Mesenteric fat pad (tissue), 1 donor: Measurements from ENCODE around the gene PTTG1IP. TPM values are rescaled to one million over a fixed set of nuclear protein-coding genes. Genes with fewer than 3 reads are reported as not detected.

Source experiments
- DNase-seq: peaks from one replicate; pipeline ENCODE4 v3.0.0-alpha.2; 2020; ENCODE audit warnings: low spot score
- total RNA-seq: library from RNA; stranded (reverse); fragmentation: NEBNext Ultra II Directional; extraction: Animal tissue kit (Norgen Biotek cat#: 25700); gene quantifications from one replicate; pipeline ENCODE4 v1.2.1, GENCODE V29; 2021
- donor health status: DM: yes; HTN: yes; CAD: no.

Gene PTTG1IP
- total RNA-seq, 1 donor from 2014 or later: 161 TPM

DNA sequence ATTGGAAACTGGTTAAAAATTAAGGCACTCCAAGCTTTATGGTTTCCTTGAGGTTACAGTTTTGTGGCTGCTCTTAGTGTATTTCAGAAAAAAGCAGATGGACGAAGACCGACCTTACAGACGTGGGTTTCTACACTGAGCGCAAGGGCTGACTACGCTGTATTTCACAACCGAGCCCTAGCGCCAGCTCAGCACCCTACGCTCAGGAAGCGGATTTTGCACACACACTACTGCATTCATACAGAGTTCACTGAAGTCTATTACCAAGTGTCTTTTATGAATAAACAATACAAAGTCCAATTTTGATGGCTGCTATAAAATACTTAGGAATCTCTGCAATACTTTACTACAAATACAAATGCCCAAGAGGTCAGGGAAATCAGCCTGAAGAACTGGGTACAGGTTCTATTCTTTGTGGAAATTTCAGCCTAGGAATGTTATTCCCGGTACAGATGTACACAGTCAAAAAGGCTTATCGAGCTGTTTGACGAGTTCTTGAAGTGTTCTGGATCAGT lies 23.8 kb downstream of the PTTG1IP start:
- DNase-seq: no peak

DNA sequence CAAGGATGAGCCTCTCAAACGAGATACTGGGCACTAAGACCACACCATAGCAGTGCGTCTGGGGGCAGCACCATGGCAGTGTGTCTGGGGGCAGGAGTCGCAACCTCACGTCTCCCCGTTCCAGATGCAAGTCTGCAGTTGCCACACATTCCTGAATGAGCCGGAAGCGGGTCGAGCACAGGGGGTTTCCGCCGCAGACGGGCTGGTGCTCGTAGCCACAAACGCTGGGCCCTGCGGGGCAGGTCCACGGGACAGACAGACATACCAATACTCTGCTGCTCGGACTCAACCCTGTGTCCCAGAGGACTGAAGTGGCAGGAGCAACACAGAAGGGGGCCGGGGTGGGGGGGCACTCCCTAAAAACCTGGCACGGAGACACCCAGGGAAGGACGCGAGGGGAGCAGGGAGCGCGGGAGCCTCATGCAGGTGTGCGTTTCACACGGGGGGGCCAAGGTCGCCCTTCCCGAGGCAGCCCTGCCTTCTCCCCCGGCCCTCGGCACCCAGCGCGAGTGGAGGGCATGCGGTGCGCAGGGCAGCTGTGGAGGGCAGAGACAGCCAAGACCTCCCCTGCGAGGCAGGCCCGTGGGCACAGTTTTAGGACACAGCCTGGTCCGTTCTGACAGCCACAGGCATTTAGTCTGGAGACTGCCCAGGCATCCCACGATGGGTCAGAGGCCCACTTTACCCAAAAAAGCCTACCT lies 24.5 kb downstream of the PTTG1IP start:
- DNase-seq: no peak

DNA sequence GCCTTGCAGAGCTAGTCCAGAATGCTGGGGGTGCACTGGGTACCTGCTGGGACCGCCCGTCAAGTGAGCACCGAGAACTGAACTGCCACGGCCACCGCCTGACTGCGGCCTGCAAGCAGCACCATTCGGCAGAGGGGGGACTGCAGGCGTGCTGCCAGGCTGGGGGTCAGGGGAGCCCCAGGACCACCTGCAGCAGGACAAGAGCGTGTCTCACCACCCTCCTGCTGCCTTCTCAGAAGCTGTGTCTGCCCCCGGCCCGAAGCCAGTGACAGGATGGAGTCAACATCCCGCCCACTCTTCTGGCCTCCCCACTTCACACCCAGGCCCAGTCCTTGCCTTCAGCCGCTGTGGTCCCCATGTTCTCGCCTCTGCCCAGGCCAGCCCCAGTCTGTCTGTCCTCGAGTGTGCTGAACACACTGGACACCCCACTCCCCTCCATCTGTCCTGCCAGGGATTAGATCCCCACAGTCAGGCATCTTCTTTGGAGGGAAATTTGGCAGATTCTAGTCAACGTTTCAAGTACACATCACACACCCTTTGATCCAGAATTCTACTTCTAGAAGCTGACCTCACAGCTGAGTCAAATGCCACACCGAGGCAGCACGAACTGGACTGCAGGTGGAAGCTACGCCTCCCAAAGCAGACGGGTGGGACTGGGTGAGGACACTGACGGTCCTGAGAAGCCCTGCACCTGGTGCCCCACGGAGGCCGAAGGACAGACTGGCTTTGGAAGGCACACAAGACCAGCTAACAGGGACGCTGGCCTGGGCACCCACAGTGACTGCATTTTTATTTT lies 26.0 kb downstream of the PTTG1IP start:
- peak; percentile 85 for DNase-seq

DNA sequence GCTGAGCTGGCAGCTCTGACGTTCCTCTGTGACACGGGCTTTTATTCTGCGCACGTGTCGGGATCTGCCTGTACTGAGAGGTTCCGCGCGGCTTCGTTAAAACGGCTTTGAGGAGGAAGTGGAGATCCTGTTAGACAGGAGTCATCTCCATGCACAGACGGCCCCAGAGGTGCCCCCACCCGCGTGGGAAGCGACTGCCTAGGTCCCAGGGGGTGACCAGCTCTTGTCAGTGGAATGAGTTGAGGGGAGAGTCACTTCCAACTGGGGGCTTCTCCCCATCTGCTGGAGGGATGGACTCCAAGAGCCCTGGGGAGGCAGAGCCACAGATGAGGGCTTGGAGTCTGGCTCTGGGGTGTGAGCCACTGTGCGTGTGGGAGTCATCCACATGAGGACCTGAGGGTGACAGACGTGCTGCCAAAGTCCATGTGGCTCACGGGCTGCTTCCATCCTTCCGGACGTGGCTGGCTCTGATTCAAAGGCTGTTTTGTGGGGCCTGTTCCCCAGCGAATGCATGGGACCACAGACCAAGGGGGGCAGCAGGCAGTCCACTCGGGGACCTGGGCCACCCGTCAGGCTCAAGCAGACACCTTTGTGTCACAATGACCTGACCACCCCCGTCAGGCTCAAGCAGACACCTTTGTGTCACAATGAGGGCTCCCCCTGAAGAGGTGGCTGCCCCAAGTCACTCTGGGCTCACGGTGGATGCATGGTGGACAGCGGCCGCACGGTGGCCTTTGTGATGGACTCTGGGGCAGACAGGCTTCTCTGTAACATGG lies 26.8 kb downstream of the PTTG1IP start:
- peak; percentile 91 for DNase-seq

DNA sequence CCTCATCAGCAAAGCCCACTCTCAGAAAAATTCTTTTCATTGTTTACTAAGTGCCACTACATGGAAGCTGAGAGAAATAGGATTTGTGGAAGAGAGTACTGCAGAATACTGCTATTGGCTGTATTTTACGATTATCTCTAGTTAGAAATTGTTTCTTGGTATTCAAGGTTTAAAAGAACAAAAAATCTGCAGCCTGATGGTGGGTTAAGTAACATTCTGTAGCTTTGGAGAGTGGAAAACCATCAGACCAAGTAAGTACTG lies 27.3 kb downstream of the PTTG1IP start:
- DNase-seq: no peak

DNA sequence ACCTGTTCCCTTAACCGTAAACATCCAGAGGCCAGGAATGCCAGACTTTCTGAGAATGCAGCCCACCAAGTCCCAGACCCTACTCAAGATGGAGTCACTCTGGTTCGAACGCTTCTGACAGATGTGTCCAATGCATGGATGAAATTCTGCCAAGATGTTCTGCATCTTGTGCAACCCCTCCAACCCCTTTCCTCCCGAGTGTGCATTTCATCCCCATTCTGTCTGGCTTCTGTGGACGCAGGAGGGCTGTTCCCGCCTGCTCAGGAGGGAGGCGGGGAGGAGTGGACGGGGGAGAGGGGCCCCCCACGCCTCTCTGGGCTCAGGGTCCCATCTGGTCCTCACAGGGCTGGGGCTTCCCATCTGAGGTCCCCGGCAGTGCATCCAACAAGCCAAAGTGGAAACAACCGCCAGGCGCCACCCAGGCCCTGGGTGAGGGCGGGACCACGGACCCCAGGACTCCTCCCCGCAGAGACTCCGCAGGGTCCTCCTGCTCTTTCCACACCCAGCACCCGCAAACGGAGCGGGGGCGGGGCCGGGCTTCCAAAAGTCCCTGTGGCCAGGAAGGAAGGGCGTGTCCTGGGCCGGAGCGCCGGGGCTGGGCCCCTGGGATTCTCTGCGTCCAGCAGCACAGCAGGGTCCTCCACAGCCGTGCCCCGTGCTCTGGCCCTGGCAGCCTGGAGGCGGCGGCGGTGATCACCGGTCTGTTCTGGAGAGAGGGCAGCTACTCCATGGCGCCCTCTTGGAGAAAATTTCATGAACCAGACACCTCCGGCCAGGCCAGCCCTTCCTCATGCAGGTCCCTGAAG lies 27.9 kb downstream of the PTTG1IP start:
- DNase-seq: peak; percentile 91

DNA sequence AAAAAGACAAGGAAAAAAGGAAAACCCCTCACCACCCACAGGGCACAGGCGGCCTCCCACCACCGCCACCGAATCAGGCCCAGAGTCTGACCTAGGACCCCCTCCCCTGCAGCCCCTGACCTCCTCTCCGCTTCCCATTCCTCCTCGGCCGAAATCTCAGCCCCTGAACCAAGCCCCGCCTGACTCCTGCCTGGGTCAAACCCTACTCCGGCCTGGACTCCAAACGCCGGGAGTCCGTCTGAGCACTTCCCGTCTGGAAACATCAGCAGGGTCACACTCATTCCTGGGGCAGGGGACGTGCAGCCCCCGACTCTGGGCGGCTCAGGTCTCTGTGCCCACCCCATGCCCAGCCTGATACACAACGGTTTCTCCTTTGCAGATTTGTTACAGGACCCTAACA lies 29.2 kb downstream of the PTTG1IP start:
- DNase-seq: peak; percentile 84

DNA sequence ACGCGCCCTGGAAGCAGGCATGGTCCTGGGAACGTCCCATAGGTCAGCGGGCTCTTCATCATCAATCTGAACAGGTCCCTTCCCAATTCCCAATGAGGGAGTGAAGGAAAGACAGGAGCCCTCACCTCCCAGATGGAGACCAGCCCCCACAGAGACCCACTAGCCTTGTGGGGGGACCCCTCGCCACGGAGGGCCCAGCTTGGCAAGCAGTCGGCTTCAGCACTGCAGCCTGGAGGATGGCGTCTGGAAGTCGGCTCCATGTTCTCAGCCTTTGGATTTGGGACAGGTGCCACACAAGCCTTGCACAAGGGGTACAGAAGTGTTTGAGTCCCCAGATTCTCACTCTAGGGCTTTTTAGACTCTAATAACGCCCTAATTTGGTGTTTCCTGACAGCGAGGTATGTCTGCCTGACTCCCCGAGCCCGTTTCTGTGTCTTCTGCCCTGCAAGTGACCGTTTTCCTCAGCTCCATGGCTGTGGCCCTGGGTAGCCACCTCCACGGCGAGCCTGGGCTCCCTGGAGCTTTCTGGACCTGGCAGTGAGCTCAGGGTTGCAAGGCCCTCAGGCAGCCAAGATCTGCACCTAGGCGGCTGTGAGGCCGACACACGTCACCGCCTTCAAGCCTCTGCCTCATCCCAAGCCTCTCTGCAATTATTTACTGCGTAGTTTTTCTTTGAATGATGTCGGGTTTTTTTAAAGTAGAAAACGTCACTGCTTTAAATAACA lies 30.6 kb downstream of the PTTG1IP start:
- peak; percentile 60 for DNase-seq

DNA sequence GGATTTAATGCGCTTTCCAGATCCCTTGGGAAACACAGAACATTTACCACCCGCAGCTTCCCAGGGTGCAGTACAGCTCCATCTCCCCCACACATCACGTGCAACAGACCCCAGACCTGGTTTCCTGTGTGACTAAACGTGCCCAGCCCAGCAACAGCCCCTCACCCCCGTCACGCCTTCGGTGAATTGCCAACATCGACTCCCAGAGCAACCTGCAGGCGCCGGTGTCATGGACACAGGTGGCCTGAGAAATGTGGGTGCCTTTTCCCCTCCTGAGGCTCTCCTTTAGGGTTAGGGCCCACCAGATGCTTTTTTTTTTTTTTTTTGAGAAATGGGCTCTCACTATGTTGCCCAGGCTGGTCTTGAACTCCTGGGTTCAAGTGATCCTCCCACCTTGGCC lies 31.4 kb downstream of the PTTG1IP start:
- DNase-seq: no peak

DNA sequence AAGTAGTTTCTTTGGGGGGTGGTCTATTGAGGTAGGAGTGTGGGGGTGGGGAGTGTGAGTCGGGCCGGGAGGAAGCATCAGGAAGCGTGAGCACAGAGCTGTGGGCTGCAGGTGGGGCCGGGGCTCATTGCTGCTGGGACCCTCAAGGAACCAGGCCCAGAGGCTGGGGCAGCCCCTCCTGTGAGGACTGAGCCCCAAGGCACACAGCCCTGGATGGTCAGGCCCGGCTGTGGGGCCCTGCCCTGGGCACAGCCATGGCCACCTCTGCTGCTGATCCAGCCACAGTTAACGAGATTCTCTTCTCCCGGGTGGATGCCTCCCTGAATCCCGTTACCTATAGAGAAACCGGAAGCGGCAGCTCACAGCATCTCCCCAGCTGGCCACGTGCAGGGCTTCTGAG lies 32.7 kb downstream of the PTTG1IP start:
- peak; percentile 68 for DNase-seq

DNA sequence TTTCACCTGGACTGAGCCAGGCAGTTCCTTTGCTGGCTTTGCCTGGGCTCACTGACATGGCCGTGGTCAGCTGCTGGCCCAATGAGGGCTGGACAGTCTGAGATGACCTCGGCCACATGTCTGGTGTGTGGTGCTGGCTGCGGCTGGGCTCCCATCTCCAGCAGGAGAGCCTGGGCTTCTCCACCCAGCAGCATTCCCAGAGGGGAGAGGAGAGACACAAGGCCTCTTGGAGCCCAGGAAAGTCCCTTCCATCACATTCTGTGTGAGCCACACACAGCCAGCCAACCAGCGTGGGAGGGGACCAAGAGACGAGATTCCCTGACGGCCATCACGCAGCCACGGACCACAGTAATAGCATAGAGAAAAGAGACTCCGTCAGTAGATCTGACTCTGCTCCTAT lies 34.5 kb downstream of the PTTG1IP start:
- peak; percentile 60 for DNase-seq

DNA sequence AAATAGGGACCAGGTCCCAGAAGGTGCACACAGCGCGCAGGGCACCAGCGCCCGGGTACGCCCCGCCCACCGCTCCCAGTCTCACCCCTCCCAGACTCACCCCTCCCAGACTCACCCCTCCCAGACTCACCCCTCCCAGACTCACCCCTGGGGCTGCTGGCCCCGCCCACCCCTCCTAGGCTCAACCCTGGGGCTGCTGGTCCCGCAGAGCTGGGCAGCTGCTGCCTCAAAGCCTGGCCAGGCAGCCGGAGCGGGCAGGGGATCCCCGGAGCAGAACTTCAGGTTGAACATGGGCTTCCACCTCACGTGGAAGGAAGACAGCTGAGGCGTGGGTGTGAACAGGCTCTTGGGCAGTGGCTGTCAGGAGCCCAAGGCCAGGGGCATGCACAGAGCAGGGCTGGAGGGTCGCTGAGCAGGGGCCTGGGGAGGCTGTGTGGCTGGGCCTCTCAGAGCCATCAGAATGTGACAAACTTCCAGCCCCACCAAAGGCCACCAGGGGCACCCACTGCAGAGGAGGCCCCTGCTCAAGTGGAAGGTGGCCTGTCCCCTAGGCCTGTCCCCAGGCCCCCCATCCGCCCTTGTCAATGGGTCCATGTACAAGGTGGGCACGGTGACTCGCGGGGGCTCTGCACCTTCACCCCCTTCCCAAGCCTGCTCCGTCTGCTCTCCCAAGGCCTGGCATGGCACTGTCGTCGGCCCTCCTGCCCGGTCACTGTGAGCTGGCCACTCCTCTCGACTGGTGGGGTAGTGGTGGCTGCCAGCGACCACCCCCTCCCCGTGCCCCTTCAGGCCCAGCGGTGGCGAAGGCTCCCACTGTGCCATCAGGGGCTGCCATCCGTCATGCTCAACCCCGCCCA lies 35.2 kb downstream of the PTTG1IP start:
- peak; percentile 84 for DNase-seq

DNA sequence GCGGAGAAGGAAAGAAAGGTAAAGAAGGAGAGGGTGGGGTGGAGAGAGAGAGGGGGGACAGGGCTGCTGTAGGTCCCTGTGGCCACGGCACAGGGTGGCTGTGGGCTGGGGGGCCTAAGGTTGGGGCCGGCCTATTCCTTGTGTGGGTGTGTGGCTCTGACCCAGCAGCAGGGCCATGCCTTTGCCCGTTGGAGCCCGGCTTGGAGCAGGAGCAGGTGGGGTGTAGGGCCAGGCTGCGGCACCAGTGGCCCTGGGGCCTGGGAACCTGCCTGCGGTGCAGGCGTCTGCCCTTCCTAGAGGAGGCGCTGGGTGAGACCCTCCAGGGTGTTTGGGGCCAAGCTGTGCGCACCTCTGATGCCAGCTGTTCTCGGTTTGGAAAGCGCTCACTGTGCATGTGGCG lies 36.0 kb downstream of the PTTG1IP start:
- DNase-seq: peak; percentile 49

DNA sequence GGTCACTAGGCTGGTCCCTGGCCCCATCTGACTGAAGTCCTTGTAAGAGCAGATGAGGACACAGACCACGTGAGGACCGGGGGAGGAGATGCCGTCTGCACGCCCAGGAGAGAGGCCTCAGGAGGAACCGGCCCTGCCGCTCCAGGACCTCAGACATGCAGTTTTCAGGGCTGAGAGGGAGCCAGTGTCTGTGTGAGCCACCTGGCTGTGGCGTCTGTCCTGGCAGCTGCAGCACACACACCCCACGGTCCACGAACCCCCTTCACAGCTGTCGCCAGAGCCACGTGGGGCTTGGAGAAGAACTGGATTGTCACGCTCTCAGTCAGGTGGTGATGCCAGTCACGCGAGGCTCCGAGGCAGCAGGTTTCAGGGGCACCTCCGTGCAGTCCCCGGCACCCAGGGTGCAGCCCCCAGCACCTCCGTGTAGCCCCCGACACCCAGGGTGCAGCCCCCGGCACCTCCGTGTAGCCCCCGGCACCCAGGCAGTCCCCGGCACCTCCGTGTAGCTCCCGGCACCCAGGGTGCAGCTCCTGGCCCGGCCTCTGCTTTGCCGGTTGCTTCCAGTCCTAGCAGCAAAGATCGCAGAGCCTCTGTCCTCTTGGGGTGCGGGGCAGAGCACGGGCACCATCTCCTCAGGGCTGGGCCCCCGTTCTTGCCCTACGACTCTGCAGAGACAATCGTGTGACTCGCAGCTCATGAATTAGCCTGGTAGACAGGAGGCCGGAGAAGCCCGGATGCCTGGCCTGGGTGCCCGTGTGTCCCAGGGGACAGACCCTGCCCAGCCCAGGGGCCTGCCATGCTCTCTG lies 36.6 kb downstream of the PTTG1IP start:
- peak; percentile 86 for DNase-seq

DNA sequence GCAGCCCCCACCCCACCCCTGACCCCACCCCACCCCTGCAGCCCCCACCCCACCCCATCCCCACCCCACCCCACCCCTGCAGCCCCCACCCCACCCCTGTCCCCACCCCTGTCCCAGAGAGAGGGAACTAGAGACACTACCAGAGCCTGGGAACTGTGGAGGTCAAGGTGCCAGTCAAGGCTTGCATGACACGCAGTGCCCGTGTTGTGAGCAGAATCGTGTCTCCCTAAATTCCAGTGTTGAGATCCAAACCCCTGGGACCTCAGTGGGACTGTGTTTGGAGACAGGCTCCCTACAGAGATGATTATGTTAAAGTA lies 37.2 kb downstream of the PTTG1IP start:
- no peak for DNase-seq

DNA sequence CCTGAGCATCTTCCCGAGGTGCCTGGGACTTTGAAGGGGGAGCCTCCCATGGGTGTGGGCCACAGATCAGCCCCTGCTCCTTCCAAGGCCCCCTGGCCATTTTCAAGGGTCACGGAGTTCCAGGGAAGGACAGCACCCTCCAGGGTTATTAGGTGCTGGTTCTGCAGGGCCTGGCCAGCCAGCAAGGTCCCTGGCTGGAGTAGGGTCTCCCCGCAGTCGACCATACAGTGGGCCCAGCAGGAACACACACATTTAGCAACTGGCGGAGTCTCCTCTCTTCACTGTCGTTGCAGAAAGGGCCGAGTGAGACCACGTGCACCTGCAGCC lies 37.9 kb downstream of the PTTG1IP start:
- peak; percentile 65 for DNase-seq

DNA sequence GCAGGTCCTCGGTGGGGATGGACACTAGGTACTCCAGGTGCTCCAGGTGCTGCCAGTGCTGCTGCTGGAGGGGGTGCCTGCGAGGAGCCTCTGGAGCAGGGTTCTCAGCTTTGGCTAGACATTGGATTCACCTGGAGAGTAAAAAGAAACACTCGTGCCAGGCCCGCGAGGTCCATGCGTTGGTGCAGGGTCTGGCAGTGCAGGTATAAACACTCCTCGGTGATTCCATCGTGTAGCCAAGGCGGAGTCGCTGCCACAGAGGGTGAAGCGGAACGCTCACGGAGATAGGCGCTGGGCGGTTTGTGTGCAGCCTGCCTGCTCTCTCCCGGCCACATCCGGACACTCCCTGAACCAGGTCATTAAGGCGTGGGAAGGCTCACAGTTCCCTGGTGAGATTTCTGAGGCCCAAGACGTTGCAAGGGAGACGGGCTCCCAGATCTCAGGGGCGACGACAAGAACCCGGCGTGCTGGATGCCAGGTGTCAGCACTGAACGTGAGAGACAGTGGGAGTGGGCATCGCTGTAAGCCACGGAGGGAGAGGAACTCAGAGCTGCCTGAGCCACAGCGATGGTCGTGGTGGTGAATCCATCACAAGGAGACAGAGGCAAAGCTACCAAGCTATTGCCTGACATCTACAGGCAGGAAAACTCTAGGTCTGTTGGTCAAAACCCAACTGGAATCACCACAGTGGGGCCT lies 38.4 kb downstream of the PTTG1IP start:
- peak; percentile 89 for DNase-seq

DNA sequence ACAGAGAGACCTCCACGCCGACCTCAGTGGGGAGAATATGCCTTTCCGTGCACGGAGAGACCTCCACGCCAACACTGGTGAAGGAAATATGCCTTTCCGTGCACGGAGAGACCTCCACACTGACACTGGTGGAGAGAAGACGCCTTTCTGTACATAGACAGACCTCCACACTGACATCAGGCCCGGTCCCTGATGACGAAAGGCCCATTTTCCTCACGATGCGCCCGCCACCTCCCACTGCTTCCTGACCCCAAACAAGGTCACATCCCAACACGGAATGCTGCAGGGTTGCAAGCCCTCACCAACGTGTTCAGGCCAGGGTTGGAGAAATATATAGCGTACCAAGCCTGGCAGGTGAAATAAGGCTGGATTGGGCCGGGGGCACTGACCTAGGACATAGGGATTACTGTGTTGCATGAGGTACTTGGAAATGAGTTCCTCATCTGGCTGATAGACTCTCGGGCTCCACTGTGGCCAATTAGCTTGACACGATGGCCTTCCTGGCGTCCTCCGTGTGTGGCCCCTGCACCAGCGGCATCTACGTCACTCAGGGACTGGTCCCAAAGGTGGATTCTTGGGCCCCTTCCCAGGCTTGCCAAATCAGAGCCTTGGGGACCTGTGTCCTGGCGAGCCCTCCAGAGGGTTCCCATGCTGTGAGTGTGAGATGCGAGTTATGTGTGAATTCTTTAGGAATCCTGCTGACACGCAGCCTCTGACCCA lies 39.1 kb downstream of the PTTG1IP start:
- DNase-seq: peak; percentile 47
